Stimulated activated naive CD8-positive, alpha-beta T cell treated with anti-CD3 and anti-CD28 coated beads, Interleukin-15, Interleukin-2, amounts not matched to agents 100 U/mL and 50 U/mL, for 24 hours (primary cell): ENCODE measurements around the gene GP5.

Experiments
- ATAC-seq: fragments of 150-1000 bp; cut with Tn5 transposase; one replicate; pipeline ENCODE4 v1.10.0; 2021
- DNase-seq: peaks from one replicate; pipeline ENCODE4 v3.0.0; 2021

The GP5 gene

GRCh38 chr3:194375473-194376240 is 23.4 kb downstream of the GP5 start:
- DNase-seq: no peak
- ATAC-seq: no peak

GRCh38 chr3:194374935-194375334 is 24.1 kb downstream of the GP5 start:
- DNase-seq: no peak
- ATAC-seq: no peak

GRCh38 chr3:194373899-194374298 is 25.2 kb downstream of the GP5 start:
- DNase-seq: no peak
- ATAC-seq: no peak

GRCh38 chr3:194373028-194373427 is 26.0 kb downstream of the GP5 start:
- no peak for DNase-seq
- ATAC-seq: no peak

- ATAC-seq: no peak
- DNase-seq: no peak
Measured at GRCh38 chr3:194370753-194371152, 28.3 kb downstream of the GP5 start.

- DNase-seq (no peak), ATAC-seq (no peak)
Measured at GRCh38 chr3:194369522-194370279, 29.4 kb downstream of the GP5 start, which contains the start of gene LRRC15. Gene LRRC15 (minus strand): TSS chr3:194369743. CDS start chr3:194361043, 8,700 bp downstream.

GRCh38 chr3:194368918-194369317 is 30.1 kb downstream of the GP5 start:
- ATAC-seq (no peak), DNase-seq (no peak)

DNA sequence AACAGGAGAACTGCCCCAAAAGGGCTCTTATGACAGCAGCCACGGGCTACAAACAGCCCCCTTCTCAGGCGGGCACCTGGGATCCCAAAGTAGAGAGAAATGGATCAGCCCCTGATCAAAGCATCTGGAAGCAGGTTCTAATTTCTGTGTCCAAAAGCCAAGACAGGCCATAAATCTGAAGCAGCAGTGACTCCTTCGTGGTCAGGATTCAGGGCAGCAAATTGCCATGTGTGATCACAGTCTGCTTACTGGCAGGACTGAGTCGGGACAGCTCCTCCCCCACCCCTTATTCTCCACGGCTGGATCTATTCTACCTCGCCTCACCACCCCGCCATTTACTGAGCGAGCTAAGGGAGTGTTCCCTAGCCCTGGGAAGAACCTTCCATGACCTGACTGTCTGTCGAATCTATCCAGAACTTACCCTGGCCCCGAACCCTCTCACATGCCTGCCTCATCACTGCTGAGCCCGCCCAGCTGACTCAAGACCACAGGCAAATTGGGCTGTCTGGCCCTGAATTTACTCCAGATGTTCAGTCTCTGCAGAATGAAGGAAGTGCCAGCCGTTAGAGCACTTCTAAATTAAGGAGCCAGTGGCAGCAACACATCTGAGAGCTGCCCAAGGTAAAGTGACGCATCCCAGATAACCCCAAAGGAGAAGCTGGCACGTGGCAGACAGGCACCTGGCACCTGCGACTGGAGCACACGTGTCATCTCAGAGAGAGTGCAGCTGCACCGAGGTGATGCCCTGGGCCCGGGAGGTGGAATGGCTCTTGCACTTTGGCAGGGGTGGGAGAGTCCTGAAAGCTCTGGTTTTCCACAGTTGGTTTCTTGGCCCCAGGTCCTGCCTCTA is 30.8 kb downstream of the GP5 start:
- DNase-seq (no peak), ATAC-seq (no peak)

DNA sequence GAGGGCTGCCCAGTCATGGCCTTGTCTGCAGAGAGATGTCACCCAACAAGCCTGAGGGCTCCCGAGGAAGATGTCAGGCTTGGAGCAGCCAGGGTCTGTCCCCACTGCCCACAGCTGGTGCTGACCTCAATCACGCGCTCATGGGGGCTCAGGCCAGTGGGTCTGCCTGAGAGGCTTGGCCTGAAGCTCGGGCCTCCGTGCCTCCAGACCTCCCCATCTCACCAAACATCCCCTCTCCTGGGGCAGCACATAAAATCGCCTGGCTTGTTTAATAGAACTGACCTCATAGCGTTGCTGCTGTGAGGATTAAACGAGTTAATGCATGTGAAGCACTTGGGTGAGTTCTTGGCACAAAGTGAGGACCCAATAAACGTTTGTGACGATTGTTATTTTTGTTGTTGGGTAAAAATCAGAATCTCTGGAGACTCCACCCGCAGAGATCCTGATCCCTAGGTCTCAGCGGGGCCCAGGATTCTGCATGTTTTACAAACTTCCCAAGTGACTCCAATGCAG is 33.0 kb downstream of the GP5 start:
- DNase-seq (no peak), ATAC-seq (no peak)

GRCh38 chr3:194365526-194365925 is 33.5 kb downstream of the GP5 start:
- DNase-seq: no peak
- no peak for ATAC-seq

DNA sequence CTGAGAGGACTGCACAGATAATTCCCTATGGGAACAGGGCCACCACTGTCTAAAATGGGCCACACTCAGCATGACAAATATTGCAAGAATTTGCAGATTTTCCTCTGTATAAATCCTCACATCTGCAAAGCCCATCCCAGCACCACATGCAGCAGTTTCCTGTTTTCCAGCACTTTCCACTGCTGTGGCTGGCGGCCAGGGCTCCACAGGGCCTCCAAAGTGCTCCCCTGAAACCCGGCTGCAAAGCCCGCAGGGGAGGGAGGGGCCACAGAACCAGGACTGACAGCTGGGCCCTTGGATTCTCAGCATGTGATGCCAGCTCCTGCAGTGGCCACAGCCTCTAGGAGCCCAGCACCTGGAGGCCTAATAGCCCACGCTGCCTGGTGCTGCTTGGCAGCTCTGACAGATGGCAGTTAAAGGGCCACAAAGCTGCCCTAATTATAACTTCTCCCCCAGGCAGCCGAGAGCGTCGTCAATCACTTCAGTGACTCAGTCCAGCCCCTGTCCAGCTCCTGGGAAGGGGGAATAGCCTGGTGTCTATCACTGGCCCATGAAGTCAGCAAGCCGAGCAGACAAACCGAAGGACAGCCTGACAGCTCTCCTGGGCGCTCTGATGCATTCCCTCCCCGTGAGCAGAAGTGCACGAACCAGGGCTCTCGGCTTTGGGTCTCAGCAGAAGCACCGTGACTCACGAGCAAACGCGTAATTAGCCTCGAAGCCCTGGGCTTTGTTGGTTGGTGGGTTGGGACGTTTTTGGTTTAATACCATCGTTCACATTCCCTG is 34.2 kb downstream of the GP5 start:
- ATAC-seq: no peak
- DNase-seq: no peak

DNA sequence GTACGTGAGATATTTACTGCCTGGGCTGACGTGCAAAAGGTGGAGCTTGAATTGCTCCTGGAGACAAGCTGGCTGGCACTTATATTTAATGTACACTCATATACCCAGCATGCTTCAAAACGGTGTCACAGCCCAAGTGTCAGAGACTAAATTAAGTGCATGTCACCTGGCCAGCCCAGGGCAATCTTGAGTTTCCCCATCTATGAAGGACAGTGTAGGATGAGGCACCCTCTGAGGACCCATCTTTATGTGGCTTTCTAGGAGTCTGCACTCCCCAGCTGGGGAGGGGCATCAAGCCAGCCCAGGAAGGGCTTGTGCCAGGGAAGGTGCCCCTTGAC is 34.8 kb downstream of the GP5 start:
- DNase-seq (no peak), ATAC-seq (no peak)

- no peak for ATAC-seq
- DNase-seq: no peak
Measured at GRCh38 chr3:194360568-194360967, 38.5 kb downstream of the GP5 start.

DNA sequence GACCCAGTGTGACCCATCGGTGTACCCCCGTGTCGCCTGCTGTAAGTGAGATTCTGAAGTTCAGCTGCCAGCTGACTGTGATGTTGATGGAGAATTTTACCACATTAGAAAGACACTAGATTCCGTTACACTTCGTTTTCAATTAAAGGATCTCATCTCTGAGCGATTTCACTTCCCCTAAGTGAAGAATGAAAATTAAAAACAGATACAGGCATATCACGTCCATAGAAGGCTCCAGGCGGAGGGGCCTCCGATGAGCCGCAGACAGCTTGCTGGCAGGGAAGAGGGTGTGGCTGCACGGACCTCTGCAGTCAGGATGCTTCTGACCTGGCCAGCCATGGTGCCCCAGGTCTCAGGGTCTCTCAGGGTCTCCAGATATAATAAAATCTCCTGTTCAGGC is 41.4 kb downstream of the GP5 start:
- DNase-seq: no peak
- ATAC-seq: no peak

GRCh38 chr3:194355379-194355778 is 43.7 kb downstream of the GP5 start:
- ATAC-seq (no peak), DNase-seq (no peak)

DNA sequence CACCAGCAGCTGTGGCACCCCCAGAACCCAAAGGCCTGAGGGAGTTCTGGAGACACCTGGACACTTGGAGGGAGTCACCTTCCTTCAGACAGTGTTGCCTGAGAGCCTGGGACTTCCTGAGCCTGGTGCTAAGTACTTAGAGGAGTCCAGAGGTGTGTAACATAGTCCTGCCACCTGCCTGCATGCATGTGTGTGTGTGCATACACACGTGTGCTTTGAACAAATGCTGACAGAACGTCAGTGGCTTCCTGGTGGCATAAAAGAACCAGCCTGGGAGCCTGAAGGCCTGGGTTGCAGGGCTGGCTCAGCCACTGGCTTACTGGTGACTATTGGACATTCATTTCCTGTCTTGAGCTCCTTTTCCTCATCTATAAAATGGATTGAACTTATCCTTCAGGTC is 44.8 kb downstream of the GP5 start:
- DNase-seq (no peak), ATAC-seq (no peak)

DNA sequence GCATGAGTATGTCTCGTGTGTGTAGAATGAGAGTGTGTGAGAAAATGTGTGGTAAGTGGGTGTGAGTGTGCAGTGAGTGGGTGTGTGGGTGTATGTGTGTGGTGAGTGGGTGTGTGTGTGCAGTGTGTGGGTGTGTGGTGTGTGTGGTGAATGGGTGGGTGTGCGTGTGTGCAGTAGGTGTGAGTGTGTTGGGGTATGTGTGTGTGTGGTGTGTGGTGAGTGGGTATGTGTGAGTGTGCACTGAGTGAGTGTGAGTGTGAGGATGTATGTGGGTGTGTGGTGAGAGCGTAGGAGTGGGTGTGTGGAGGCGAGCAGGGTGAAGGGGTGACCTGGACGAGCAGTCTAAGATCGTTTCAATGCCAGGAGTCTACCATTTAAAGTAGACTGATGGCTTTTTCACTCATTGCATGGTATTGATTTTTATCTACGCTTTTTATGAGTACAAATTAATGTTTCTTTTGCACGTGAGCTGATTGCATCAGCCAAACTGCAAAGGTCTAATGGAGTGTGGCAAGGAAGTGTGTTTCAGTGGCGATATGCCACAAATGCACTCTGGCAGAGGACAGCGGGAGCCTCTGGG is 46.3 kb downstream of the GP5 start:
- ATAC-seq (no peak), DNase-seq (no peak)

- ATAC-seq (no peak), DNase-seq (no peak)
Measured at GRCh38 chr3:194351952-194352536, 47.0 kb downstream of the GP5 start.

GRCh38 chr3:194351080-194351672 is 47.9 kb downstream of the GP5 start, which contains the start of gene CPN2:
Gene CPN2 (minus strand): TSS chr3:194351328. CDS start chr3:194342702, 8,626 bp downstream.
- DNase-seq (no peak), ATAC-seq (no peak)

- no peak for ATAC-seq
- DNase-seq: no peak
Measured at GRCh38 chr3:194350726-194351071, 48.4 kb downstream of the GP5 start.

DNA sequence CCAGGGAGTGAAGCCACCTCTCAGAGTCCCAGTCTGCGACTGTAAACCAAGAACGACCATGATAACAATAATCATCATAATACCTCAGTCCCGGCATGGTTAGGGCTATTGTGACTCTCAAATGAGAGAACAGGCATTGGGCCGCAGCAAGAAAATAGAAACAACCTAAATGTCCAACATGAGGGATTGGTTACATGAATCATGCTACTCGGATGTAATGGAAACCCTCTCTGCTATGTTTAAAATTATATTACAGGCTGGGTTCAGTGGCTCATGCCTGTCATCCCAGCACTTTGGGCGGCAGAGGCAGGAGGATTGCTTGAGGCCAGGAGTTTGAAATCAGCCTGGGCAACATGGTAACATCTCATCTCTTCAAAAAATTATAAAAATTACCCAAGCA is 50.7 kb downstream of the GP5 start:
- DNase-seq (no peak), ATAC-seq (no peak)
